Breast epithelium (tissue), 4 donors: ENCODE measurements around the gene PRIM2. TPM values are rescaled to one million over a fixed set of nuclear protein-coding genes. Genes with fewer than 3 reads are reported as not detected.
"Not testable (repeated sequence)": the region's sequence is repeated elsewhere in the genome, so short reads cannot be mapped to it uniquely, and the experiment has no call there.

ENCODE experiments used
- DNase-seq, 2 donors: peaks; one replicate each; pipeline ENCODE4 v3.0.0-alpha.2; 2019; ENCODE audit warnings: low spot score in 2 of 2
- H3K27ac ChIP-seq, 2 donors: fragments of 200-600 bp; sonication (generic) in 1 of 2; one replicate each; pipeline ENCODE4 v1.5.1; 2016 to 2019; ENCODE audit warnings: mild to moderate bottlenecking in 1 of 2
- H3K27me3 ChIP-seq, 2 donors: fragments of 200-600 bp; sonication (generic) in 1 of 2; one replicate each; pipeline versions ENCODE4 v1.5.1 to v1.6.0; 2017 to 2019; ENCODE audit warnings: control low read depth in 1 of 2, mild to moderate bottlenecking in 1 of 2
- H3K36me3 ChIP-seq: fragments of 200-600 bp; one replicate; pipeline ENCODE4 v1.5.1; 2019
- H3K4me1 ChIP-seq, 2 donors: fragments of 200-600 bp; sonication (generic); one replicate each; pipeline ENCODE4 v1.5.1; 2016 to 2019; ENCODE audit warnings: control low read depth in 1 of 2
- H3K4me3 ChIP-seq, 3 donors: fragments of 200-600 bp; sonication (generic); 1 replicate in 2 of 3; 2 replicates in 1 of 3; pipeline ENCODE4 v1.5.1; 2016 to 2019; ENCODE audit warnings: mild to moderate bottlenecking in 3 of 3, moderate library complexity in 2 of 3
- H3K9me3 ChIP-seq, 2 donors: fragments of 200-600 bp; sonication (generic) in 1 of 2; one replicate each; pipeline ENCODE4 v1.5.1; 2016 to 2019; ENCODE audit warnings: control low read depth in 1 of 2
- POLR2A ChIP-seq: fragments of 450-650 bp; IDR thresholded peaks from one replicate; pipeline ENCODE4 v1.6.1; 2016; ENCODE audit warnings: antibody characterized with exemption, mild to moderate bottlenecking, moderate library complexity
- POLR2AphosphoS5 ChIP-seq, 3 donors: sonication (generic); formaldehyde crosslinking; IDR thresholded peaks; one replicate each; pipeline ENCODE4 v1.6.1; 2017; ENCODE audit warnings: antibody characterized with exemption in 3 of 3
- intact Hi-C: fragments of 100-400 bp; cut with DNase I; formaldehyde crosslinking; loops from one replicate; pipeline ENCODE4 v1.15.1; 2023; ENCODE audit warnings: low total_unique reads
- total RNA-seq, 3 donors: library from RNA; depleted of rRNA; stranded (reverse); fragments of >200 nt; gene quantifications; one replicate each; pipeline ENCODE4 v1.1.0, GENCODE V29; 2016
- TF ChIP-seq, protein P1 (sequence below), 3 donors: fragments of 450-650 bp; IDR thresholded peaks; one replicate each; pipeline ENCODE4 v1.5.1; 2016 to 2017; ENCODE audit warnings: antibody characterized with exemption in 3 of 3, mild to moderate bottlenecking in 3 of 3, moderate library complexity in 3 of 3

The PRIM2 gene
- total RNA-seq, 3 donors from 2014 or later: 9.3 to 20.1 (median 13.8) TPM

DNA sequence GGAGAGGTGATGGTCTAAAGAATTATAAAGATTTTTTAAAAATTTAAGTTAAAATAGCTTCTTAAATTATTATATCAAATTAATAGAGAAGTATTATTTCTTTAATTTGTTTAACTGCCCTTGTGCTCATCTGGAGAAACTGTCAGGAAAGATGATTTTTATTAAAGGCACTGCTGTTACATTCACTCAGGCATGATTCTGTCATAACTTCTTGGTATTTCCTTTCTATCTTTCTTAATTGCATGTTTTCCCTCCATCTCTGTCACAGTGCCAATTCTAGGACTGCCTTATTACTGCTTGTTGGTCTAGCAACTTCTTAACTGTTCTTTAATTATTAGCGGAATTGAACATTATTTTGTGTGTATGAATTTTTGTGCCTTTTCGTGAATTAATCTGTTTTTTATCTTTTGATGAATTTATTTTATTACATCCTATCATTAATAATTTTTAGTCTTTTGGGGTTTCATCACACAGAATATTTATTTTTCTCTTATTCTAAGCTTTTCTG, 47.7 kb downstream of the PRIM2 start:
- H3K27me3 ChIP-seq, H3K4me1 ChIP-seq, DNase-seq, intact Hi-C loops, H3K27ac ChIP-seq, H3K36me3 ChIP-seq, H3K4me3 ChIP-seq, H3K9me3 ChIP-seq: not testable (repeated sequence)

DNA sequence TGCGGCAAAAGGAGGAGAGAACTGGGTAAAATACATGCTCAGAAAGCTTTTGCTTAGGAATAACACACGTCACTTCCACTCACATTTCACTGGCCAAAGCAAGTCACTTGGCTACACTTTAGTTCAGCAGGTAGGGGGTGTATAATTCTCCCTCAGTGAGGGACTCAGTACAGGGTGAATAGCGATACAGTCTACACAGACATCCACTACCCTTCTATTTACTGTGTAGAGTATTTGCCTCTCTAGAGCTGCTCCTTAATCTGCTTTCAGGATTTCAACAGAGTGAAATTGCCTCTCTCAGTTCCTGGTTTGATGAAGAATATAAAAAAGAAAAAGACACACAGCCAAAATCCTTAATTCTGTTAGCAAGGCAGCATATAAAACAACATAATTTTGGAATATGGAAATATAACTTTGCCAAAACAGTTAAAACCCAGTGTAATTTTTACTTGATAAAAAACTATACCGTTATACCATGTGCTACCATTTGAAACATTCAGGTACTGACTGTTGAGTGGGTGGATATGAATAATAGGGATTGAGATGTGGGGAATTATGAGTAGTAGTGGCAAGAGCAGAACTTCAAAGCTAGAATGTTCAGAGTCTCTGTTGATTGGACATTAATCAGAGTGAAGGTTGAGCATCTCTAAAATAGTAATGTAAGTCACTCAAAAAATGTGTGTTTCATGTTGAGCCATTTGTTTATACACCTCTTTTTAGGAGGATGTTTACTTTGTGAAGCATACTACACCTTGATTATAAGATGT, 51.7 kb downstream of the PRIM2 start:
- H3K9me3 ChIP-seq, H3K36me3 ChIP-seq, DNase-seq, H3K27me3 ChIP-seq, H3K4me3 ChIP-seq, H3K27ac ChIP-seq, intact Hi-C loops, H3K4me1 ChIP-seq: not testable (repeated sequence)

DNA sequence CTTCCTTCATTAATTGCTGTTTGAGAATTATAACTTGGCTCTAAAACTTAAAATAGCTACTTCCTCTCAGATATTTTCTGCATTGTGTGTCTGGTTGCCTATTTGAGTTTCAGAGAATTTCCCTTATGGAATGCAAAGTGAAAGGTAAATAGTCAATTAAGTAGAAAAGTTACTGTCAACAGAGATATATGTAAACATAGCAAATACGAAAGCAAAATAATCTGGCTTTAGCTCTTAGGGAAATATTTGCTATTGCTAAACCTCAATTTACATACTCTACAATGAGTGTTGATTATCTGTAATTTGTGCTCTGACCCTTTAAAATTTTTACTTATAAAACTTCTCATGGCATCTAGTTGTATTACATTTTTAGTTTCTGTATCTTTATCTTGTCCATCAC, 54.3 kb downstream of the PRIM2 start:
- H3K36me3 ChIP-seq, H3K9me3 ChIP-seq, H3K4me3 ChIP-seq, H3K4me1 ChIP-seq, DNase-seq, intact Hi-C loops, H3K27me3 ChIP-seq, H3K27ac ChIP-seq: not testable (repeated sequence)

DNA sequence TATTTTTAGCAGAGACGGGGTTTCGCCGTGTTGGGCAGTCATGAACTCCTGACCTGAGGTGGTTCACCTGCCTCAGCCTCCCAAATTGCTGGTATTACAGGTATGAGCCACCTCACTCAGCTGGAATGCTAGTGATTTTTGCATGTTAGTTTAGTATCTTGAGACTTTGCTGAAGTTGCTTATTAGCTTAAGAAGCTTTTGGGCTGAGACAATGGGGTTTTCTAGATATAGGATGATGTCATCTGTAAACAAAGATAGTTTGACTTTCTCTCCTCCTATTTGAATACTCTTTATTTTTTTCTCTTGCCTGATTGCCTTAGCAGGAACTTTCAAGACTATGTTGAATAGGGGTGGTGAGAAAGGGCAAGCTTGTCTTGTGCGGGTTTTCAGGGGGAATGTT, 57.3 kb downstream of the PRIM2 start:
- H3K36me3 ChIP-seq, H3K4me3 ChIP-seq, H3K4me1 ChIP-seq, H3K27me3 ChIP-seq, intact Hi-C loops, DNase-seq, H3K9me3 ChIP-seq, H3K27ac ChIP-seq: not testable (repeated sequence)

DNA sequence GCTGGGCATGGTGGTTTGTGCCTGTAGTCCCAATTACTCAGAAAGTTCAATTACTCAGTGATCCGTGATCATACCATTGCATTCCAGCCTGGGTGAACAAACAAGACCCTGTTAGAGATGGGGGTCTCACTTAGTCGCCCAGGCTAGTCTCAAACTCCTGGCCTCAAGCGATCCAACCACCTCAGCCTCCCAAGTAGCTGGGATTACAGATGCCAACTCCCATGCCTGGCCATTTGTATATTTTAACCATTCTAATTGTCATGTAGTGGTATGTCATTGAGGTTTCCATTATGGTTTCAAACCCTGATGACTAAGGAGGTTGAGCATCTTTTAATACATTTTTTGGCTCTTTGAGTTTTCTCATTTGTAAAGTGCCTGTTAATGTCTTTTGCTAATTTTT, 58.7 kb downstream of the PRIM2 start:
- intact Hi-C loops, H3K9me3 ChIP-seq, DNase-seq, H3K27me3 ChIP-seq, H3K4me1 ChIP-seq, H3K4me3 ChIP-seq, H3K36me3 ChIP-seq, H3K27ac ChIP-seq: not testable (repeated sequence)

DNA sequence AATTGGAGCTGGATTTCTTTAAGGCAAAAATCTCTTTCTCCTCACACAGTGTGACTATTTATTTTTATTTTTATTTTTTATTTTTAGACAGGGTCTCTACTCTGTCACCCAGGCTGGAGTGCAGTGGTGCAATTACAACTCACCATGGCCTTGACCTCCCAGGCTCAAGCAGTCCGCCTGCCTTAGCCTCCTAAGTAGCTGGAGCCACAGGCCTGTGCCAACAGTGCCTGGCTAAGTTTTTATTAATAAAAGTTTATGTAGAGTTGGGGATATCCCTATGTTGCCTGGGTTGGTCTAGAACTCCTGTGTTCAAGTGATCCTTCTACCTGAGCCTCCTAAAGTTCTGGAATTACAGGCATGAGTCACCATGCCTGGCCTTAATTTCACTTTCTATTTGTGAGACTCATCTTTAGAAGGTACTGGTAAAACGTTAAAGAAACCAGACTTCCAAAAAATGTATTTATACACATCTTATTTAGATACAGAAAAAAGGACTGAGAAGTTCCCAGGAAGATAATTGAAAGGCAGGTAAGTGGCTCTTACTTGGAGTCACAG, 71.7 kb downstream of the PRIM2 start:
- H3K4me1 ChIP-seq, H3K9me3 ChIP-seq, intact Hi-C loops, H3K27ac ChIP-seq, H3K4me3 ChIP-seq, H3K27me3 ChIP-seq, DNase-seq, H3K36me3 ChIP-seq: not testable (repeated sequence)

DNA sequence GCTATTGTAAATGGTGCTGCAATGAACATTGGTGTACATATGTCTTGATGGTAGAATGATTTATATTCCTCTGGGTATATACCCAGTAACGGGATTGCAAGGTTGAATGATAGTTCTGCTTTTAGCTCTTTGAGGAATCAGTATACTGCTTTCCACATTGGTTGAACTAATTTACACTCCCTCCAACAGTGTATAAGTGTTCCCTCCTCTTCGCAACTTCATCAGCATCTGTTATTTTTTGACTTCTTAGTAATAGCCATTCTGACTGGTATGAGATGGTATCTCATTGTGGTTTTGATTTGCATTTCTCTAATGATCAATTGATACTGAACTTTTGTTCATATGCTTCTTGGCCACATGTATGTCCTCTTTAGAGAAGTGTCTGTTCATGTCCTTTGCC, 73.4 kb downstream of the PRIM2 start:
- peaks cover 0 to 20% of the 10 kb centered on the region in 2 donors for H3K9me3 ChIP-seq
- H3K36me3 ChIP-seq, intact Hi-C loops, H3K4me1 ChIP-seq, H3K4me3 ChIP-seq, H3K27me3 ChIP-seq, DNase-seq, H3K27ac ChIP-seq: not testable (repeated sequence)

DNA sequence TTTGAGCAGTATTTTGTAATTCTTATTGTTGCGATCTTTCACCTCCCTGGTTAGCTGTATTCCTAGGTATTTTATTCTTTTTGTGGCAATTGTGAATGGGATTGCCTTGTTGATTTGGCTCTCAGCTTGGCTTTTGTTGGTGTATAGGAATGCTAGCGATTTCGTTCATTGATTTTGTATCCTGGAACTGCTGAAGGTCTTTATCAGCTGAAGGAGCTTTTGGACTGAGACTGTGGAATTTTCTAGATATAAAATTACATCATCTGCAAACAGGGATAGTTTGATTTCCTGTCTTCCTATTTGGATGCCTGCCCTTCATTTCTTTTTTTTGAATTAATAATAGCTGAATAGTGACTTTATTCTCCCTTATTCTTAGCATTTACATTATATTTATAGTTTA, 74.6 kb downstream of the PRIM2 start:
- DNase-seq, H3K4me3 ChIP-seq, H3K4me1 ChIP-seq, H3K27me3 ChIP-seq, H3K27ac ChIP-seq, H3K36me3 ChIP-seq, intact Hi-C loops: not testable (repeated sequence)
- peaks cover 5 to 32% of the 10 kb centered on the region in 2 donors for H3K9me3 ChIP-seq

DNA sequence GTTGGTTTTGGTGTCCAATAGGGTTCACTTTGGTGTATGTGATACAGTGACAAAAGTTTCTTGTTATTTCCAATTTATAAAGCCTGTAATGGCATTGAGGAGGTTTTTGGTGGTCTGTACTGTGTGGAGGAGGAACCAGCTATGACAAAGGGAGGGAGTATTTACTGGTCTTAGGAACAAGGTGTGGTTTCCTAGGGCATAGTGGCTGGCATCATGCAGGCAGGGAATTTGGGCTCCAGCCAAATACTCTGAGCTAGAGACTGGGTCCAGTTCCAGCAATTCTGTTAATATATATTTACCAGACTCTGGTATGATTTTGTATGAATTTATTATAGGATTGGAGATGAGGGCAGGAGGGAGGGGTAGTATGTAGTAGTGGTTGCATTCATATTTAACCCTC, 101.9 kb downstream of the PRIM2 start:
- H3K4me1 ChIP-seq, H3K27ac ChIP-seq, H3K9me3 ChIP-seq, H3K4me3 ChIP-seq, H3K27me3 ChIP-seq, DNase-seq, H3K36me3 ChIP-seq, intact Hi-C loops: not testable (repeated sequence)

DNA sequence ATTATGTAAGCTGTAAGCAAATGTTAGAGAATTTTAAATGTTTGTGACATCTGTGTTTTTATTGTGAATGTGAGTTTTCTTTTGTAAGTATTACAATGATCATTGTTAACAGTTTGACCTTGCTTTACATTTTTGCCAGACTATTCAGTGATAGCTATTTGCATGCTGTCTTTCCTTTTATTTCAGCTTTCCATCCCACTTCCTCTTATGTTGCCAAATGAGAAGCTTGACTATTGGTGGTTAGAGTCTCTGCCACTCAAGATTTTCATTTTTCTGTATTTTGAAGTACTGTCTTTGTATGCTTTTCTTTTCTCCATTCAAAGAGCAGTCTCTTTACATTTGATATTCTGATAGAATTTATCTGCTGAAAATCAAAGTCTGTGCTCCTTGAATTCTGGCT, 104.1 kb downstream of the PRIM2 start:
- Histone ChIP-seq H3K9me3 (no peaks in the 10 kb centered on the region), H3K27ac (no peak overlapping the region), H3K4me3 (no peak overlapping the region), H3K4me1 (no peaks in the 10 kb centered on the region), H3K27me3 (no peaks in the 10 kb centered on the region), H3K36me3 (no peaks in the 10 kb centered on the region)
- intact Hi-C loops: no loop called here
- DNase-seq: no peak
- TF ChIP-seq POLR2A (no peak), POLR2AphosphoS5 (IDR thresholded peaks at IDR 0.05) (no peak)
- TF ChIP-seq, protein P1, sequence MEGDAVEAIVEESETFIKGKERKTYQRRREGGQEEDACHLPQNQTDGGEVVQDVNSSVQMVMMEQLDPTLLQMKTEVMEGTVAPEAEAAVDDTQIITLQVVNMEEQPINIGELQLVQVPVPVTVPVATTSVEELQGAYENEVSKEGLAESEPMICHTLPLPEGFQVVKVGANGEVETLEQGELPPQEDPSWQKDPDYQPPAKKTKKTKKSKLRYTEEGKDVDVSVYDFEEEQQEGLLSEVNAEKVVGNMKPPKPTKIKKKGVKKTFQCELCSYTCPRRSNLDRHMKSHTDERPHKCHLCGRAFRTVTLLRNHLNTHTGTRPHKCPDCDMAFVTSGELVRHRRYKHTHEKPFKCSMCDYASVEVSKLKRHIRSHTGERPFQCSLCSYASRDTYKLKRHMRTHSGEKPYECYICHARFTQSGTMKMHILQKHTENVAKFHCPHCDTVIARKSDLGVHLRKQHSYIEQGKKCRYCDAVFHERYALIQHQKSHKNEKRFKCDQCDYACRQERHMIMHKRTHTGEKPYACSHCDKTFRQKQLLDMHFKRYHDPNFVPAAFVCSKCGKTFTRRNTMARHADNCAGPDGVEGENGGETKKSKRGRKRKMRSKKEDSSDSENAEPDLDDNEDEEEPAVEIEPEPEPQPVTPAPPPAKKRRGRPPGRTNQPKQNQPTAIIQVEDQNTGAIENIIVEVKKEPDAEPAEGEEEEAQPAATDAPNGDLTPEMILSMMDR (IDR thresholded peaks at IDR 0.05): no peak
